OCI-LY1 (cell line): ENCODE measurements around the gene IL1R2.

Experiments used
- CTCF ChIP-seq: fragments of 200-600 bp; sonication (generic), shearing (Covaris generic); IDR thresholded peaks from 2 replicates; pipeline ENCODE4 v1.5.1; 2017; ENCODE audit warnings: mild to moderate bottlenecking, antibody characterized with exemption, low read length, moderate library complexity, mixed read lengths
- EZH2 ChIP-seq: fragments of 200-600 bp; sonication (generic), shearing (Covaris generic); IDR thresholded peaks from 2 replicates; pipeline ENCODE4 v1.8.0; 2017; ENCODE audit warnings: borderline replicate concordance, mixed run types, mild to moderate bottlenecking, antibody characterized with exemption, low read length, moderate library complexity, mixed read lengths

- TF ChIP-seq CTCF (no peak), EZH2 (no peak)
These were observed 23.8 kb upstream of the IL1R2 start for GRCh38 chr2:101967826-101968513.
